Thoracic aorta (tissue), 2 donors: ENCODE results near the gene ABCG4. TPM values are rescaled to one million over a fixed set of nuclear protein-coding genes. Genes with fewer than 3 reads are reported as not detected.
"Not testable (repeated sequence)": the region's sequence is repeated elsewhere in the genome, so short reads cannot be mapped to it uniquely, and the experiment has no call there.

Experiments used
- ATAC-seq: fragments of 150-250 bp; one replicate; pipeline ENCODE4 v1.8.0; 2017; ENCODE audit warnings: low read depth; ENCODE audit not compliant: insufficient number of reproducible peaks, low FRiP score
- DNase-seq: peaks from one replicate; pipeline ENCODE4 v3.0.0-alpha.2; 2020; ENCODE audit warnings: low spot score
- H3K27ac ChIP-seq, 2 donors: fragments of 200-600 bp; sonication (generic); 1 replicate in 1 of 2; 2 replicates in 1 of 2; pipeline ENCODE4 v1.5.1; 2016; ENCODE audit warnings: mild to moderate bottlenecking in 2 of 2, moderate library complexity in 2 of 2
- H3K27me3 ChIP-seq: fragments of 200-600 bp; sonication (generic); replicated peaks from 2 replicates; pipeline ENCODE4 v1.6.0; 2016; ENCODE audit warnings: mild to moderate bottlenecking; ENCODE audit not compliant: insufficient read depth
- H3K36me3 ChIP-seq: fragments of 200-600 bp; sonication (generic); one replicate; pipeline ENCODE4 v1.5.1; 2016
- H3K4me1 ChIP-seq, 2 donors: fragments of 200-600 bp; sonication (generic); 1 replicate in 1 of 2; 2 replicates in 1 of 2; pipeline versions ENCODE4 v1.5.1 to v1.6.0; 2016; ENCODE audit warnings: low read depth in 2 of 2, mild to moderate bottlenecking in 1 of 2; ENCODE audit not compliant: control insufficient read depth in 1 of 2
- H3K4me3 ChIP-seq: fragments of 200-600 bp; sonication (generic); 2 replicates; pipeline ENCODE4 v1.5.1; 2016; ENCODE audit warnings: mild to moderate bottlenecking
- H3K9me3 ChIP-seq: fragments of 200-600 bp; sonication (generic); 2 replicates; pipeline ENCODE4 v1.5.1; 2016
- CTCF ChIP-seq: fragments of 200-600 bp; sonication (generic); IDR thresholded peaks from one replicate; pipeline ENCODE4 v1.5.1; 2019; ENCODE audit warnings: antibody characterized with exemption
- total RNA-seq, 2 donors: library from RNA; depleted of rRNA; stranded (reverse); fragments of >200 nt; gene quantifications; one replicate each; pipeline versions ENCODE4 v1.1.0 to v1.2.3, GENCODE V29; 2016

The ABCG4 gene
- total RNA-seq, 2 donors from 2014 or later: 1.6 TPM; not detected in 1

GRCh38 chr11:119134389-119134978, 14.4 kb upstream of the ABCG4 start:
- ATAC-seq (no peak), DNase-seq (no peak)
- peaks cover 40% of the 10 kb centered on the region for H3K36me3 ChIP-seq
- H3K27me3 ChIP-seq: no peaks in the 10 kb centered on the region
- H3K4me1 ChIP-seq: no peaks in the 10 kb centered on the region
- peak; percentile 33 for TF ChIP-seq CTCF
- H3K9me3 ChIP-seq: no peaks in the 10 kb centered on the region
- no peak overlapping the region for H3K27ac ChIP-seq
- H3K4me3 ChIP-seq: no peak overlapping the region

GRCh38 chr11:119139276-119139675, 9.6 kb upstream of the ABCG4 start:
- not testable (repeated sequence) for H3K36me3 ChIP-seq, H3K4me3 ChIP-seq, DNase-seq, H3K27ac ChIP-seq, H3K9me3 ChIP-seq, ATAC-seq, H3K27me3 ChIP-seq, H3K4me1 ChIP-seq

GRCh38 chr11:119144825-119145486, 3.9 kb upstream of the ABCG4 start:
- ATAC-seq (peak; percentile 46), DNase-seq (no peak)
- peaks cover 3 to 16% of the 10 kb centered on the region in 2 donors for H3K4me1 ChIP-seq
- no peaks in the 10 kb centered on the region for H3K27me3 ChIP-seq
- peak; percentile 81 for TF ChIP-seq CTCF
- H3K4me3 ChIP-seq: no peak overlapping the region
- H3K9me3 ChIP-seq: no peaks in the 10 kb centered on the region
- H3K36me3 ChIP-seq: no peaks in the 10 kb centered on the region
- no peak overlapping the region for H3K27ac ChIP-seq

- no peak for DNase-seq
- Histone ChIP-seq H3K36me3 (no peaks in the 10 kb centered on the region), H3K27ac (no peak overlapping the region), H3K9me3 (no peaks in the 10 kb centered on the region), H3K4me3 (no peak overlapping the region), H3K27me3 (no peaks in the 10 kb centered on the region), H3K4me1 (peaks cover 3 to 17% of the 10 kb centered on the region in 2 donors)
- no peak for TF ChIP-seq CTCF
- no peak for ATAC-seq
Measured at GRCh38 chr11:119145551-119145950, 3.3 kb upstream of the ABCG4 start.

- H3K4me3 ChIP-seq: no peak overlapping the region
- no peaks in the 10 kb centered on the region for H3K36me3 ChIP-seq
- DNase-seq (no peak), ATAC-seq (no peak)
- TF ChIP-seq CTCF: no peak
- no peaks in the 10 kb centered on the region for H3K27me3 ChIP-seq
- no peaks in the 10 kb centered on the region for H3K9me3 ChIP-seq
- no peak overlapping the region for H3K27ac ChIP-seq
- H3K4me1 ChIP-seq: peaks cover 3 to 17% of the 10 kb centered on the region in 2 donors
Measured at GRCh38 chr11:119147604-119148333, 1.1 kb upstream of the ABCG4 start.
